Forelimb muscle (tissue), 1 donor: ENCODE data around the gene PGAM4. TPM values are rescaled to one million over a fixed set of nuclear protein-coding genes. Genes with fewer than 3 reads are reported as not detected.
"Not testable (repeated sequence)": the region's sequence is repeated elsewhere in the genome, so short reads cannot be mapped to it uniquely, and the experiment has no call there.

Source experiments
- DNase-seq: peaks from one replicate; pipeline ENCODE4 v3.0.0-alpha.2; 2013; ENCODE audit warnings: low read depth
- polyA plus RNA-seq: library from polyadenylated mRNA; unstranded; fragments of 120-200 nt; gene quantifications from one replicate; pipeline ENCODE4 v1.2.1, GENCODE V29; 2013; ENCODE audit not compliant: insufficient read length

The PGAM4 gene
- polyA plus RNA-seq, 1 donor: not detected

- no peak for DNase-seq
These were observed 43.7 kb downstream of the PGAM4 start for GRCh38 chrX:77925764-77926163.

GRCh38 chrX:77924320-77924859 is 45.0 kb downstream of the PGAM4 start:
- DNase-seq: no peak

- no peak for DNase-seq
These were observed 46.7 kb downstream of the PGAM4 start for GRCh38 chrX:77922787-77923186.

GRCh38 chrX:77919370-77919769 is 50.1 kb downstream of the PGAM4 start:
- DNase-seq: not testable (repeated sequence)

GRCh38 chrX:77918568-77918967 is 50.9 kb downstream of the PGAM4 start:
- no peak for DNase-seq

Other genes with a start within 250 kb of the PGAM4 start
- 48.4 TPM for gene ATRX, start 183.4 kb downstream of the PGAM4 start, polyA plus RNA-seq
- gene MAGT1, start 74.2 kb downstream of the PGAM4 start, polyA plus RNA-seq: 36.8 TPM
- gene COX7B, start 70.2 kb downstream of the PGAM4 start, polyA plus RNA-seq: 234 TPM
- 8.1 TPM for gene ATP7A, start 58.9 kb downstream of the PGAM4 start, polyA plus RNA-seq
- 240 TPM for gene PGK1, start 134.6 kb upstream of the PGAM4 start, polyA plus RNA-seq
- gene TAF9B, start 170.0 kb upstream of the PGAM4 start, polyA plus RNA-seq: 28.0 TPM